ENCODE results near the gene NOXA1.

GRCh38 chr9:137436761-137437600 is 13.8 kb downstream of the NOXA1 start:
- TF ChIP-seq ZNF138 (tag by site-specific recombination; IDR thresholded peaks at IDR 0.05; ENCODE audit: borderline replicate concordance) (no peak), CTCF (tag by site-specific recombination; IDR thresholded peaks at IDR 0.05) (no peak), SP7 (tag by site-specific recombination; IDR thresholded peaks at IDR 0.05) (no peak)

Measured in HEK293 (cell line).